ENCODE results near the gene TTF2.

DNA sequence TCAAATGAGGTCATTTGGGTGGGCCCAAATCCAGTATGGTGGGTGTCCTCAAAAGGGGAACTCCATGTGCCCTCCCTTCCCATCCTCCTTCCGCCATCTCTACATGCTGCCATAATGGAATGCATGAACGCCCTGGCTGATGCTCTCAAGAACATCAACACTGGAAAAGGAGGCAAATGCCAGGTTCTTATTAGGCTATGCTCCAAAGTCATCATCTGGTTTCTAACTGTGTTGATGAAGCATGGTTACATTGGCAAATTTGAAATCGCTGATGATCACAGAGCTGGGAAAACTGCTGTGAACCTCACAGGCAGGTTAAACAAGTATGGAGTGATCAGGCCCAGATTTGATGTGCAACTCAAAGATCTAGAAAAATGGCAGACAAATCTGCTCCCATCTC lies 78.0 kb downstream of the TTF2 start:
- TF ChIP-seq FOXA1 (IDR thresholded peaks at IDR 0.05) (no peak), BHLHE40 (IDR thresholded peaks at IDR 0.05; ENCODE audit: borderline replicate concordance) (no peak), ZNF384 (IDR thresholded peaks at IDR 0.05) (no peak), SUZ12 (IDR thresholded peaks at IDR 0.05) (no peak)
